HepG2 (cell line): ENCODE results near the gene RBFOX1.

Experiments
- CTCF ChIP-seq: sonication (generic); formaldehyde crosslinking; IDR thresholded peaks from 2 replicates; pipeline ENCODE4 v1.5.0; 2020; ENCODE audit warnings: mild to moderate bottlenecking, missing genetic modification reagents, moderate library complexity
- ELF4 ChIP-seq: sonication (generic); formaldehyde crosslinking; IDR thresholded peaks from 2 replicates; pipeline ENCODE4 v1.5.0; 2020; ENCODE audit warnings: missing genetic modification reagents, mild to moderate bottlenecking, moderate library complexity, borderline replicate concordance
- IKZF1 ChIP-seq: fragments of 450-650 bp; IDR thresholded peaks from 2 replicates; pipeline ENCODE4 v1.7.1; 2016
- POLR2AphosphoS5 ChIP-seq: IDR thresholded peaks from 2 replicates; pipeline ENCODE4 v1.6.1; 2012; ENCODE audit warnings: low read depth, low read length
- PRDM10 ChIP-seq: sonication (generic); formaldehyde crosslinking; IDR thresholded peaks from 2 replicates; pipeline ENCODE4 v1.4.0; 2020; ENCODE audit warnings: low read depth, missing genetic modification reagents
- PRPF4 ChIP-seq: fragments of 200-400 bp; formaldehyde crosslinking; IDR thresholded peaks from 2 replicates; pipeline ENCODE4 v1.6.1; 2016; ENCODE audit warnings: low read length, low read depth; ENCODE audit not compliant: poor library complexity, severe bottlenecking
- YY1 ChIP-seq: IDR thresholded peaks from 2 replicates; pipeline ENCODE4 v1.6.1; 2011; ENCODE audit warnings: low read length, low read depth, moderate library complexity, mild to moderate bottlenecking; ENCODE audit not compliant: insufficient read depth, insufficient replicate concordance
- ZNF232 ChIP-seq: sonication (generic); formaldehyde crosslinking; IDR thresholded peaks from 2 replicates; pipeline ENCODE4 v1.4.0; 2020; ENCODE audit warnings: missing genetic modification reagents, borderline replicate concordance
- ZNF296 ChIP-seq: sonication (generic); formaldehyde crosslinking; conservative IDR thresholded peaks from 2 replicates; pipeline ENCODE4 v1.5.0; 2020; ENCODE audit warnings: mild to moderate bottlenecking, missing genetic modification reagents
- ZNF484 ChIP-seq: sonication (generic); formaldehyde crosslinking; IDR thresholded peaks from 2 replicates; pipeline ENCODE4 v1.5.1; 2020; ENCODE audit warnings: mild to moderate bottlenecking, low read depth, missing genetic modification reagents, borderline replicate concordance
- ZNF513 ChIP-seq: sonication (generic); formaldehyde crosslinking; conservative IDR thresholded peaks from 2 replicates; pipeline ENCODE4 v1.5.0; 2020; ENCODE audit warnings: missing genetic modification reagents
- TF ChIP-seq, protein P1 (sequence below): sonication (generic); formaldehyde crosslinking; IDR thresholded peaks from 2 replicates; pipeline ENCODE4 v1.4.0; 2020; ENCODE audit warnings: mild to moderate bottlenecking, missing genetic modification reagents
- TF ChIP-seq, protein P2 (sequence below), 2 experiments: fragments of 450-650 bp in 1 of 2; sonication (generic) in 1 of 2; formaldehyde crosslinking in 1 of 2; IDR thresholded peaks; 2 replicates each; pipeline versions ENCODE4 v1.6.1 to v1.8.0; 2016 to 2022; ENCODE audit warnings: antibody characterized with exemption in 1 of 2, mild to moderate bottlenecking in 1 of 2, missing genetic modification reagents in 1 of 2

DNA sequence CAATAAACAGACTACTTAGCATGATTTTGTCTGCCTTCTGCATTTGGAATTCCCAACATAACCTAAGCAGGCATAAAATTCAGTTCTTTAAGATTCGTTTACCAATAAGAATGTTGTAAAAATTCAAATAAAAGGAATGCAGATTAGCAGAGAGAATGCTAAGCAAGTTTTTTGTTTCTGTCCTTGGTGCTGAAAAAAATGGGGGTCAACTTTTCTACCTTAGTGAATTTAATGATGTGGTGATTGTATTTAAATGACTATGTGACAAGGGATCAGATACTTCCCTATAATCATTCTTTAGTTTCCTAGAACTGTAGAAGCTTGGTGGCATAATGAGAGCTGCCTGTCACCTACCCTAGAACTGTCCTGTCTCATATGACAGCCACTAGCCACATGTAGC lies 159.5 kb downstream of the RBFOX1 start:
- TF ChIP-seq ELF4 (CRISPR knock-in tag) (no peak), YY1 (no peak), IKZF1 (no peak), CTCF (CRISPR knock-in tag) (no peak), ZNF232 (no peak), ZNF296 (CRISPR knock-in tag) (no peak), POLR2AphosphoS5 (no peak), ZNF513 (CRISPR knock-in tag) (no peak), PRPF4 (no peak), PRDM10 (no peak), ZNF484 (CRISPR knock-in tag) (no peak)
- TF ChIP-seq, protein P1, sequence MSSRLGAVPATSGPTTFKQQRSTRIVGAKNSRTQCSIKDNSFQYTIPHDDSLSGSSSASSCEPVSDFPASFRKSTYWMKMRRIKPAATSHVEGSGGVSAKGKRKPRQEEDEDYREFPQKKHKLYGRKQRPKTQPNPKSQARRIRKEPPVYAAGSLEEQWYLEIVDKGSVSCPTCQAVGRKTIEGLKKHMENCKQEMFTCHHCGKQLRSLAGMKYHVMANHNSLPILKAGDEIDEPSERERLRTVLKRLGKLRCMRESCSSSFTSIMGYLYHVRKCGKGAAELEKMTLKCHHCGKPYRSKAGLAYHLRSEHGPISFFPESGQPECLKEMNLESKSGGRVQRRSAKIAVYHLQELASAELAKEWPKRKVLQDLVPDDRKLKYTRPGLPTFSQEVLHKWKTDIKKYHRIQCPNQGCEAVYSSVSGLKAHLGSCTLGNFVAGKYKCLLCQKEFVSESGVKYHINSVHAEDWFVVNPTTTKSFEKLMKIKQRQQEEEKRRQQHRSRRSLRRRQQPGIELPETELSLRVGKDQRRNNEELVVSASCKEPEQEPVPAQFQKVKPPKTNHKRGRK (CRISPR knock-in tag): no peak
- TF ChIP-seq, protein P2, sequence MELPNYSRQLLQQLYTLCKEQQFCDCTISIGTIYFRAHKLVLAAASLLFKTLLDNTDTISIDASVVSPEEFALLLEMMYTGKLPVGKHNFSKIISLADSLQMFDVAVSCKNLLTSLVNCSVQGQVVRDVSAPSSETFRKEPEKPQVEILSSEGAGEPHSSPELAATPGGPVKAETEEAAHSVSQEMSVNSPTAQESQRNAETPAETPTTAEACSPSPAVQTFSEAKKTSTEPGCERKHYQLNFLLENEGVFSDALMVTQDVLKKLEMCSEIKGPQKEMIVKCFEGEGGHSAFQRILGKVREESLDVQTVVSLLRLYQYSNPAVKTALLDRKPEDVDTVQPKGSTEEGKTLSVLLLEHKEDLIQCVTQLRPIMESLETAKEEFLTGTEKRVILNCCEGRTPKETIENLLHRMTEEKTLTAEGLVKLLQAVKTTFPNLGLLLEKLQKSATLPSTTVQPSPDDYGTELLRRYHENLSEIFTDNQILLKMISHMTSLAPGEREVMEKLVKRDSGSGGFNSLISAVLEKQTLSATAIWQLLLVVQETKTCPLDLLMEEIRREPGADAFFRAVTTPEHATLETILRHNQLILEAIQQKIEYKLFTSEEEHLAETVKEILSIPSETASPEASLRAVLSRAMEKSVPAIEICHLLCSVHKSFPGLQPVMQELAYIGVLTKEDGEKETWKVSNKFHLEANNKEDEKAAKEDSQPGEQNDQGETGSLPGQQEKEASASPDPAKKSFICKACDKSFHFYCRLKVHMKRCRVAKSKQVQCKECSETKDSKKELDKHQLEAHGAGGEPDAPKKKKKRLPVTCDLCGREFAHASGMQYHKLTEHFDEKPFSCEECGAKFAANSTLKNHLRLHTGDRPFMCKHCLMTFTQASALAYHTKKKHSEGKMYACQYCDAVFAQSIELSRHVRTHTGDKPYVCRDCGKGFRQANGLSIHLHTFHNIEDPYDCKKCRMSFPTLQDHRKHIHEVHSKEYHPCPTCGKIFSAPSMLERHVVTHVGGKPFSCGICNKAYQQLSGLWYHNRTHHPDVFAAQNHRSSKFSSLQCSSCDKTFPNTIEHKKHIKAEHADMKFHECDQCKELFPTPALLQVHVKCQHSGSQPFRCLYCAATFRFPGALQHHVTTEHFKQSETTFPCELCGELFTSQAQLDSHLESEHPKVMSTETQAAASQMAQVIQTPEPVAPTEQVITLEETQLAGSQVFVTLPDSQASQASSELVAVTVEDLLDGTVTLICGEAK (IDR thresholded peaks at IDR 0.05): no peak
- TF ChIP-seq, protein P2 (CRISPR knock-in tag; IDR thresholded peaks at IDR 0.05): no peak
